WTC11 (cell line): ENCODE results near the gene STK26. TPM values are rescaled to one million over a fixed set of nuclear protein-coding genes. Genes with fewer than 3 reads are reported as not detected.
"Not testable (repeated sequence)": the region's sequence is repeated elsewhere in the genome, so short reads cannot be mapped to it uniquely, and the experiment has no call there.

ENCODE experiments used
- ATAC-seq: fragments of 200-7000 bp; cut with Tn5 transposase; 2 replicates; pipeline ENCODE4 v1.10.0; 2021; ENCODE audit warnings: mild to moderate bottlenecking, moderate library complexity
- CTCF ChIA-PET: fragments of 300-600 bp; sonication (Branson Sonifier 250); formaldehyde crosslinking; loops from one replicate; lab custom pipeline; 2021; ENCODE audit warnings: antibody characterized with exemption; lab: Charles Lee
- POLR2A ChIA-PET: fragments of 350-600 bp; sonication (Branson Sonifier 250); formaldehyde crosslinking; loops from one replicate; lab custom pipeline; 2021; ENCODE audit warnings: antibody characterized with exemption; lab: Charles Lee
- DNase-seq: peaks from one replicate; pipeline ENCODE4 v3.0.0; 2021; ENCODE audit warnings: low spot score
- H3K27ac Mint-ChIP-seq: 2 replicates; pipeline ENCODE4 v1.8.0; 2021; ENCODE audit warnings: mixed read lengths
- H3K27me3 Mint-ChIP-seq: 2 replicates; pipeline ENCODE4 v1.8.0; 2021; ENCODE audit warnings: low read depth, mild to moderate bottlenecking, moderate library complexity, mixed read lengths
- H3K36me3 Mint-ChIP-seq: 2 replicates; pipeline ENCODE4 v1.8.0; 2021; ENCODE audit warnings: mixed read lengths
- H3K4me1 Mint-ChIP-seq: 2 replicates; pipeline ENCODE4 v1.8.0; 2022; ENCODE audit warnings: mixed read lengths
- H3K4me3 Mint-ChIP-seq: 2 replicates; pipeline ENCODE4 v1.8.0; 2021; ENCODE audit warnings: mild to moderate bottlenecking, moderate library complexity, mixed read lengths
- H3K9me3 Mint-ChIP-seq: 2 replicates; pipeline ENCODE4 v1.8.0; 2021; ENCODE audit warnings: mixed read lengths
- ATF3 ChIP-seq: sonication (generic); formaldehyde crosslinking; conservative IDR thresholded peaks from 2 replicates; pipeline ENCODE4 v1.8.1; 2022; ENCODE audit warnings: mild to moderate bottlenecking, missing genetic modification reagents
- ESRRA ChIP-seq: sonication (generic); formaldehyde crosslinking; IDR thresholded peaks from 2 replicates; pipeline ENCODE4 v1.8.1; 2022; ENCODE audit warnings: mild to moderate bottlenecking, missing genetic modification reagents, borderline replicate concordance
- ETV6 ChIP-seq: sonication (generic); formaldehyde crosslinking; IDR thresholded peaks from 2 replicates; pipeline ENCODE4 v1.8.1; 2022; ENCODE audit warnings: mild to moderate bottlenecking, missing genetic modification reagents
- FOXK1 ChIP-seq: sonication (generic); formaldehyde crosslinking; IDR thresholded peaks from 2 replicates; pipeline ENCODE4 v1.8.0; 2022; ENCODE audit warnings: mild to moderate bottlenecking, moderate library complexity, missing genetic modification reagents
- GABPB1 ChIP-seq: sonication (generic); formaldehyde crosslinking; IDR thresholded peaks from 2 replicates; pipeline ENCODE4 v1.8.1; 2023; ENCODE audit warnings: mild to moderate bottlenecking, missing genetic modification reagents
- JAZF1 ChIP-seq: fragments of 250-450 bp; sonication (Bioruptor Pico); IDR thresholded peaks from 2 replicates; pipeline ENCODE4 v1.9.0; 2021; ENCODE audit warnings: moderate library complexity, mild to moderate bottlenecking, inconsistent platforms
- NR2C2 ChIP-seq: sonication (generic); formaldehyde crosslinking; IDR thresholded peaks from 2 replicates; pipeline ENCODE4 v1.8.0; 2022; ENCODE audit warnings: mild to moderate bottlenecking, missing genetic modification reagents
- NR3C1 ChIP-seq: sonication (generic); formaldehyde crosslinking; conservative IDR thresholded peaks from 2 replicates; pipeline ENCODE4 v1.8.1; 2023; ENCODE audit warnings: low read depth, mild to moderate bottlenecking, missing genetic modification reagents
- RELA ChIP-seq: sonication (generic); formaldehyde crosslinking; IDR thresholded peaks from 2 replicates; pipeline ENCODE4 v1.8.1; 2022; ENCODE audit warnings: missing genetic modification reagents, mild to moderate bottlenecking, borderline replicate concordance
- TEAD1 ChIP-seq: sonication (generic); formaldehyde crosslinking; IDR thresholded peaks from 2 replicates; pipeline ENCODE4 v1.8.0; 2022; ENCODE audit warnings: mild to moderate bottlenecking, missing genetic modification reagents
- ZBTB21 ChIP-seq: sonication (generic); formaldehyde crosslinking; IDR thresholded peaks from 2 replicates; pipeline ENCODE4 v1.8.1; 2023; ENCODE audit warnings: mild to moderate bottlenecking, missing genetic modification reagents, borderline replicate concordance
- ZNF532 ChIP-seq: fragments of 250-450 bp; sonication (Bioruptor Pico); IDR thresholded peaks from 2 replicates; pipeline ENCODE4 v1.9.0; 2021; ENCODE audit warnings: mild to moderate bottlenecking, borderline replicate concordance
- ZNF671 ChIP-seq: fragments of 250-450 bp; sonication (Bioruptor Pico); IDR thresholded peaks from 2 replicates; pipeline ENCODE4 v1.8.0; 2021; ENCODE audit warnings: mild to moderate bottlenecking
- ZSCAN18 ChIP-seq: fragments of 250-450 bp; sonication (Bioruptor Pico); IDR thresholded peaks from 2 replicates; pipeline ENCODE4 v2.1.2; 2022; ENCODE audit warnings: mild to moderate bottlenecking, moderate library complexity
- total RNA-seq: library from RNA; stranded (reverse); gene quantifications from 3 replicates; pipeline ENCODE4 v1.2.3, GENCODE V29; 2021
- TF ChIP-seq, protein P1 (sequence below): sonication (generic); formaldehyde crosslinking; IDR thresholded peaks from 2 replicates; pipeline ENCODE4 v1.8.1; 2023; ENCODE audit warnings: mild to moderate bottlenecking, missing genetic modification reagents
- TF ChIP-seq, protein P2 (sequence below): sonication (generic); formaldehyde crosslinking; IDR thresholded peaks from 2 replicates; pipeline ENCODE4 v1.8.0; 2023; ENCODE audit warnings: missing genetic modification reagents, mild to moderate bottlenecking, borderline replicate concordance
- TF ChIP-seq, protein P3 (sequence below): sonication (generic); formaldehyde crosslinking; IDR thresholded peaks from 2 replicates; pipeline ENCODE4 v1.8.1; 2023; ENCODE audit warnings: mild to moderate bottlenecking, missing genetic modification reagents

The STK26 gene
- total RNA-seq, 1 experiment from 2014 or later: 77.6 TPM

DNA sequence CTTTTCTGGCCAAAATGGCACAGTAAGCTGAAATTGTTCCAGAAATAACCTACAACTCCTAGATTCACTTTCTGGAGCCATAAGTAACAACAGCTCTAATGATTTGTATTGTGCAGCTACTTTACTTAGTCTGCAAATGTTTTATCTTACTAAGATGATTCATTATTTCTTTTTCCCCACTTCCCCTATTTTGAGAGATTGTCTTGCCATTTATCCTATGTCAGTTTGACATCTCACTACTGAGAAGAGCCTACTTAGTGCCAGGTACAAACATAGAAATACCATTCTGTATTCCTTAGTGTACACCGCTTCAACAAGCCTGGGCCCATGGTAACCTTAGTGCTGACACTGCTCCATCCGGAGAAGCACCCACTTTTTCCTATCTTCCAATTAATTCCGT is 13.8 kb upstream of the STK26 start:
- DNase-seq: no peak
- Mint-ChIP-seq H3K9me3 (no peaks in the 10 kb centered on the region), H3K4me1 (peaks cover 8% of the 10 kb centered on the region), H3K4me3 (no peak overlapping the region), H3K27me3 (peaks cover 2% of the 10 kb centered on the region; the same call in 1 of the 2 replicates), H3K27ac (no peak overlapping the region), H3K36me3 (no peaks in the 10 kb centered on the region)
- TF ChIP-seq NR3C1 (CRISPR knock-in tag): no peak
- no peak for TF ChIP-seq ESRRA (CRISPR knock-in tag)
- TF ChIP-seq, protein P1, sequence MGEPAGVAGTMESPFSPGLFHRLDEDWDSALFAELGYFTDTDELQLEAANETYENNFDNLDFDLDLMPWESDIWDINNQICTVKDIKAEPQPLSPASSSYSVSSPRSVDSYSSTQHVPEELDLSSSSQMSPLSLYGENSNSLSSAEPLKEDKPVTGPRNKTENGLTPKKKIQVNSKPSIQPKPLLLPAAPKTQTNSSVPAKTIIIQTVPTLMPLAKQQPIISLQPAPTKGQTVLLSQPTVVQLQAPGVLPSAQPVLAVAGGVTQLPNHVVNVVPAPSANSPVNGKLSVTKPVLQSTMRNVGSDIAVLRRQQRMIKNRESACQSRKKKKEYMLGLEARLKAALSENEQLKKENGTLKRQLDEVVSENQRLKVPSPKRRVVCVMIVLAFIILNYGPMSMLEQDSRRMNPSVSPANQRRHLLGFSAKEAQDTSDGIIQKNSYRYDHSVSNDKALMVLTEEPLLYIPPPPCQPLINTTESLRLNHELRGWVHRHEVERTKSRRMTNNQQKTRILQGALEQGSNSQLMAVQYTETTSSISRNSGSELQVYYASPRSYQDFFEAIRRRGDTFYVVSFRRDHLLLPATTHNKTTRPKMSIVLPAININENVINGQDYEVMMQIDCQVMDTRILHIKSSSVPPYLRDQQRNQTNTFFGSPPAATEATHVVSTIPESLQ (CRISPR knock-in tag): no peak
- TF ChIP-seq GABPB1: no peak
- TF ChIP-seq FOXK1: no peak
- no peak for TF ChIP-seq ZNF671 (CRISPR knock-in tag)
- TF ChIP-seq TEAD1 (CRISPR knock-in tag): no peak
- TF ChIP-seq ZBTB21 (CRISPR knock-in tag): no peak
- TF ChIP-seq, protein P2, sequence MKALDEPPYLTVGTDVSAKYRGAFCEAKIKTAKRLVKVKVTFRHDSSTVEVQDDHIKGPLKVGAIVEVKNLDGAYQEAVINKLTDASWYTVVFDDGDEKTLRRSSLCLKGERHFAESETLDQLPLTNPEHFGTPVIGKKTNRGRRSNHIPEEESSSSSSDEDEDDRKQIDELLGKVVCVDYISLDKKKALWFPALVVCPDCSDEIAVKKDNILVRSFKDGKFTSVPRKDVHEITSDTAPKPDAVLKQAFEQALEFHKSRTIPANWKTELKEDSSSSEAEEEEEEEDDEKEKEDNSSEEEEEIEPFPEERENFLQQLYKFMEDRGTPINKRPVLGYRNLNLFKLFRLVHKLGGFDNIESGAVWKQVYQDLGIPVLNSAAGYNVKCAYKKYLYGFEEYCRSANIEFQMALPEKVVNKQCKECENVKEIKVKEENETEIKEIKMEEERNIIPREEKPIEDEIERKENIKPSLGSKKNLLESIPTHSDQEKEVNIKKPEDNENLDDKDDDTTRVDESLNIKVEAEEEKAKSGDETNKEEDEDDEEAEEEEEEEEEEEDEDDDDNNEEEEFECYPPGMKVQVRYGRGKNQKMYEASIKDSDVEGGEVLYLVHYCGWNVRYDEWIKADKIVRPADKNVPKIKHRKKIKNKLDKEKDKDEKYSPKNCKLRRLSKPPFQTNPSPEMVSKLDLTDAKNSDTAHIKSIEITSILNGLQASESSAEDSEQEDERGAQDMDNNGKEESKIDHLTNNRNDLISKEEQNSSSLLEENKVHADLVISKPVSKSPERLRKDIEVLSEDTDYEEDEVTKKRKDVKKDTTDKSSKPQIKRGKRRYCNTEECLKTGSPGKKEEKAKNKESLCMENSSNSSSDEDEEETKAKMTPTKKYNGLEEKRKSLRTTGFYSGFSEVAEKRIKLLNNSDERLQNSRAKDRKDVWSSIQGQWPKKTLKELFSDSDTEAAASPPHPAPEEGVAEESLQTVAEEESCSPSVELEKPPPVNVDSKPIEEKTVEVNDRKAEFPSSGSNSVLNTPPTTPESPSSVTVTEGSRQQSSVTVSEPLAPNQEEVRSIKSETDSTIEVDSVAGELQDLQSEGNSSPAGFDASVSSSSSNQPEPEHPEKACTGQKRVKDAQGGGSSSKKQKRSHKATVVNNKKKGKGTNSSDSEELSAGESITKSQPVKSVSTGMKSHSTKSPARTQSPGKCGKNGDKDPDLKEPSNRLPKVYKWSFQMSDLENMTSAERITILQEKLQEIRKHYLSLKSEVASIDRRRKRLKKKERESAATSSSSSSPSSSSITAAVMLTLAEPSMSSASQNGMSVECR: no peak
- TF ChIP-seq ZNF532 (CRISPR knock-in tag): no peak
- TF ChIP-seq ETV6 (CRISPR knock-in tag): no peak
- ChIA-PET POLR2A (no interaction called here), CTCF (no interaction called here)
- ATAC-seq: no peak

- DNase-seq, POLR2A ChIA-PET: not testable (repeated sequence)
Observed at GRCh38 chrX:132010213-132010612, 12.9 kb upstream of the STK26 start.

DNA sequence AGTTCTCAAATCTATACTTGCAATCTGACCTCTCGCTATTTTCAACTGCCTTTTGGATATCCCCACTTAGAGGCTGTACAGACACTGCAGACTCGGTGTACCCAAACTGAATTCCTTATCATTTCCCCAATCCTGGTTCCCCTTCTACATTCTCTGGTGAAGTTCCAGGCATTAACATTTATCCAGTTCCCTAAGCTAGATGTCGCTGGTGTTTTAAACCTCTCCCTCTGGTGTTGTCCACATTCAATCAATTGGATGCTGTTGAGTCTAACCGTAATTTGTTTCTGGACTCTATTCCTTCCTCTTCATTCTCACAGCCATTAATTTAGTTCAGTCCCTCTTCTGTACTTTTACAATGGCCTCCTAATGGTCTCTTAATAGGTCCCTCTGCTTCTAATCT is 7.2 kb upstream of the STK26 start:
- ChIA-PET POLR2A (no interaction called here), CTCF (no interaction called here)
- Mint-ChIP-seq H3K4me1 (peaks cover 11% of the 10 kb centered on the region), H3K27ac (no peak overlapping the region), H3K36me3 (no peaks in the 10 kb centered on the region), H3K4me3 (no peak overlapping the region), H3K9me3 (no peaks in the 10 kb centered on the region), H3K27me3 (0 out of 2 replicates have a peak, but pooled peaks cover 3% of the 10 kb centered on the region)
- no peak for ATAC-seq
- no peak for DNase-seq
- TF ChIP-seq, protein P3, sequence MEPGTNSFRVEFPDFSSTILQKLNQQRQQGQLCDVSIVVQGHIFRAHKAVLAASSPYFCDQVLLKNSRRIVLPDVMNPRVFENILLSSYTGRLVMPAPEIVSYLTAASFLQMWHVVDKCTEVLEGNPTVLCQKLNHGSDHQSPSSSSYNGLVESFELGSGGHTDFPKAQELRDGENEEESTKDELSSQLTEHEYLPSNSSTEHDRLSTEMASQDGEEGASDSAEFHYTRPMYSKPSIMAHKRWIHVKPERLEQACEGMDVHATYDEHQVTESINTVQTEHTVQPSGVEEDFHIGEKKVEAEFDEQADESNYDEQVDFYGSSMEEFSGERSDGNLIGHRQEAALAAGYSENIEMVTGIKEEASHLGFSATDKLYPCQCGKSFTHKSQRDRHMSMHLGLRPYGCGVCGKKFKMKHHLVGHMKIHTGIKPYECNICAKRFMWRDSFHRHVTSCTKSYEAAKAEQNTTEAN (CRISPR knock-in tag): no peak
- TF ChIP-seq ATF3 (CRISPR knock-in tag) (no peak), NR2C2 (CRISPR knock-in tag) (no peak), JAZF1 (CRISPR knock-in tag) (no peak), RELA (CRISPR knock-in tag) (no peak), ZSCAN18 (CRISPR knock-in tag) (no peak)
- TF ChIP-seq, protein P1 (CRISPR knock-in tag): no peak

More at GRCh38 chrX:132010213-132010612, 12.9 kb upstream of the STK26 start:
- H3K4me3 Mint-ChIP-seq, H3K36me3 Mint-ChIP-seq, ATAC-seq, H3K27ac Mint-ChIP-seq, CTCF ChIA-PET, H3K4me1 Mint-ChIP-seq, H3K27me3 Mint-ChIP-seq, H3K9me3 Mint-ChIP-seq: not testable (repeated sequence)
